ENCODE measurements around the gene KIF1A.
"Not testable (repeated sequence)": the region's sequence is repeated elsewhere in the genome, so short reads cannot be mapped to it uniquely, and the experiment has no call there.

Gene KIF1A

DNA sequence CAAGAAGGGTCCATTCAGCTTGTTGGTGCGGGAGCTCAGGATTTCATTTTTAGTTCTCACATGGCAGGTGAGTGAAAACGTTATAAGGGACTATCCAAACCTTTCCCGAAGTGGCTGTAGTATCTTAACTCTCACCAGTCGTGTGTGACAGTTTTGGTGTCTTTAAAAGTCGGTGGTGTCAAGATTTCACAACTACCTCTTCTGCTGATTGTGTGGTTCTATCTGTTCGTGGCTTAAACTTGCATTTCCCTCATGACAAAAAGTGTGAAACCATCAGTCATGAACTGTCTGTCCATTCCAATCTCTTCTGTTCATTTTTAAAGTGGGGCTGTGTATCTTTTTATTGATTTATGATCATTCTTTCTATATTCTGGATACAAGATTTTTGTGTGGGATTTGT is 133.6 kb downstream of the KIF1A start:
- TF ChIP-seq GABPA (IDR thresholded peaks at IDR 0.05; ENCODE audit: low read depth) (no peak), POLR2AphosphoS5 (IDR thresholded peaks at IDR 0.05; ENCODE audit: low read depth) (no peak), CTCF (IDR thresholded peaks at IDR 0.05; ENCODE audit: insufficient read depth, low read length) (no peak), REST (IDR thresholded peaks at IDR 0.05; ENCODE audit: insufficient replicate concordance, low read depth) (no peak), SPI1 (IDR thresholded peaks at IDR 0.05; ENCODE audit: borderline replicate concordance, low read depth) (no peak)
- no peak overlapping the region for H3K4me3 ChIP-seq (replicated peaks; ENCODE audit: insufficient read depth, low read length)
- no peaks in the 10 kb centered on the region for H3K27me3 ChIP-seq (ENCODE audit: insufficient read depth, poor library complexity, severe bottlenecking)
- peak in 1 of 2 experiments; percentile 12 for DNase-seq (ENCODE audit: low read depth in 1 of 2, low spot score in 1 of 2)
- no peak overlapping the region for H3K27ac ChIP-seq (replicated peaks)

DNA sequence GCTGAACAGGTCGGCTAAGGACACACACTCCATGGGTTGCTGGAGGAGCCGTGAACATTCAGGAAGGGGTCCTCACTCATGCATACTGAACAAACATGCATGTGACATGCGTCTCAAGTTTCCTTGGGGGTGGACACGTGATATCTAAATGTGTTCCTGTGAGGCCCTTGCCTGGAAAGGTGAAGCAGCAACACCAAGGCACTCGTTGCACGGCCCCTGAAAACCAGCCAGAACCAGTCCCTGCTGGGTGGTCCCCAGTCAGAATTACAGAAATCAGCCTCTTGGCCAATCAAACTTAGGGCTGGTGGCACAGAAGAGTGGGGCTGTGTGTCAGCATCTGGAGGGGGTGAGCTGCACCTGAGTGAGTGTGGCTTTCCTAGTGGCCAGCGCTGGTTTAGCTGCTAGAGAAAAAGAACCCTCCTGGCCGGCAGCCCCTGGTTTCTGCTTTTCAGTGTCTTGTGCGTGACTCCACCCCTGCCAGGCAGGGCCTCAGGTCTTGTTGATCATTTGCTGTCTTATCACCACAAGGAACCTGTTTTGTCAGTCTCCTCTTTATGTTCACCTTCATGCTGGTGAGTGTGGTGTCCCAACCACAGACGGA is 134.1 kb downstream of the KIF1A start:
- H3K27me3 ChIP-seq (ENCODE audit: insufficient read depth, poor library complexity, severe bottlenecking) = no peaks in the 10 kb centered on the region
- TF ChIP-seq POLR2AphosphoS5 (IDR thresholded peaks at IDR 0.05; ENCODE audit: low read depth) (no peak), REST (IDR thresholded peaks at IDR 0.05; ENCODE audit: insufficient replicate concordance, low read depth) (no peak), SPI1 (IDR thresholded peaks at IDR 0.05; ENCODE audit: borderline replicate concordance, low read depth) (no peak), GABPA (IDR thresholded peaks at IDR 0.05; ENCODE audit: low read depth) (no peak), CTCF (IDR thresholded peaks at IDR 0.05; ENCODE audit: insufficient read depth, low read length) (no peak)
- peak in 1 of 2 experiments; percentile 39 for DNase-seq (ENCODE audit: low read depth in 1 of 2, low spot score in 1 of 2)
- H3K27ac ChIP-seq (replicated peaks) = no peak overlapping the region
- H3K4me3 ChIP-seq (replicated peaks; ENCODE audit: insufficient read depth, low read length) = no peak overlapping the region

DNA sequence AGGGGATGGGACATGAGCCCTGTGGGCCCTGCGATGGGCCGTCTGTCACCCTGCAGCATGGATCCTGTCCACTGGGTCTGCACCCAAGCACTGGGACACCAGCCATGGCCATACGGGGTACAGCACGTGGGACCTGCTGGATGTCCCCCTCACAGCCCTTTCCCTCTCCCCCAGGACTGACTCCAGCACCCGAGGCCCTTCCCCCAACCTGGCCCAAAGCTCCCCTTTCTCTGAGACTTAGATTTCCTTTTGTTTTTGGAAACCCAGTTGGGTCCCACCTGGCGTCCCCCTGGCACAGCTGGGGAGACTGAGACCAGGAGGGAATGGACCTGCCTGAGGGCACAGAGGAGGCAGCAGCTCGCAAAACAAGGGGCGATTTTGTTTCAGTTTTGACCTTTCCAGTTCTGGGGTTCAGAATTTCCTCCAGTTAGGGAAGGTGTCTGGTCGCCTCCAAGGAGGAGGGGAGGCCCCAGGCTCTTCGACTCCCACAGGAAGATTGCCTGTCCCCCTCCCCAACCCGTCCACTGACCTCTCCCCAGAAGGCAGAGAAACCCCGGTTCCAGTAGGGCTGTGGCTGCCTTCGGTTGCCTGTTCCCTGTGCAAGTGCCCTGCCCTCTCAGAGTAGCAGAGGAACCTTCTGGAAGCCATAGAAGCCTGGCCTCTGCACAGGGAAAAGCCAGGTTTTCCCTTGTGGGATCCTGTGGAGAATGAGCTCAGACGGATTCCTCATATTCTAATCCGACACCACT is 135.9 kb downstream of the KIF1A start:
- not testable (repeated sequence) for H3K27me3 ChIP-seq (ENCODE audit: insufficient read depth, poor library complexity, severe bottlenecking); H3K27ac ChIP-seq (replicated peaks); DNase-seq (ENCODE audit: low read depth in 1 of 2, low spot score in 1 of 2); H3K4me3 ChIP-seq (replicated peaks; ENCODE audit: insufficient read depth, low read length)

DNA sequence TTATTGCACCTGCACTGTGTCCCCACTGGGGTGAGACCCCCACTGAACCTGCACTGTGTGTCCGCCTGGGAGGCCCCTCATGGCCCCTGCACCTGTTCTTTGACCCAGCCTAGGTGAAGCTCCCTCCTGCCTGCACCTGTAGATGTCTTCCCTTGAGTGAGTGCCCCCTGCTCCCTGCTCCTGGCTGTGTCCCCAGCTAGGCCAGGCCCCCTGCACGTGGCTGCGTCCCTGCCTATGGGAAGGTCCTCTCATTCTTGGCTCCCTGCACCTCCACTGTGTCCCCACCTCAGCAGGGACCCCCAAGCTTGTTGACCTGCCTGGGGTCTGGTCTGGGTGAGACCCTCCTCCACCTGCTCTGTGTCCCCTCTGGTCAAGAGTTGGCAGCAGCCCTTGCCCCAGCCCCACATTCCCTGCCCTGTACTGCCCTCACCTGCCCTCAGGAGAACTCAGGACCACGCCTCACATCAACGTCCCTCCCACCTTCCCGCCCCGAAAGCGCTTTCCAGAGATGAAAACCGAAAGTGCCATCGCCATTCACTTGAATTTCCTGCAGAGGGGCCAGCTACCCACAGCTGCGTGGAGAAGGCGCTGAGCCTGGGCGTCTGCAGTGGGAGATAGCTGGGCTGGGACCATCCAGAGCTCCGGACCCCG is 136.6 kb downstream of the KIF1A start:
- not testable (repeated sequence) for H3K27me3 ChIP-seq (ENCODE audit: insufficient read depth, poor library complexity, severe bottlenecking); H3K4me3 ChIP-seq (replicated peaks; ENCODE audit: insufficient read depth, low read length); DNase-seq (ENCODE audit: low read depth in 1 of 2, low spot score in 1 of 2); H3K27ac ChIP-seq (replicated peaks)

DNA sequence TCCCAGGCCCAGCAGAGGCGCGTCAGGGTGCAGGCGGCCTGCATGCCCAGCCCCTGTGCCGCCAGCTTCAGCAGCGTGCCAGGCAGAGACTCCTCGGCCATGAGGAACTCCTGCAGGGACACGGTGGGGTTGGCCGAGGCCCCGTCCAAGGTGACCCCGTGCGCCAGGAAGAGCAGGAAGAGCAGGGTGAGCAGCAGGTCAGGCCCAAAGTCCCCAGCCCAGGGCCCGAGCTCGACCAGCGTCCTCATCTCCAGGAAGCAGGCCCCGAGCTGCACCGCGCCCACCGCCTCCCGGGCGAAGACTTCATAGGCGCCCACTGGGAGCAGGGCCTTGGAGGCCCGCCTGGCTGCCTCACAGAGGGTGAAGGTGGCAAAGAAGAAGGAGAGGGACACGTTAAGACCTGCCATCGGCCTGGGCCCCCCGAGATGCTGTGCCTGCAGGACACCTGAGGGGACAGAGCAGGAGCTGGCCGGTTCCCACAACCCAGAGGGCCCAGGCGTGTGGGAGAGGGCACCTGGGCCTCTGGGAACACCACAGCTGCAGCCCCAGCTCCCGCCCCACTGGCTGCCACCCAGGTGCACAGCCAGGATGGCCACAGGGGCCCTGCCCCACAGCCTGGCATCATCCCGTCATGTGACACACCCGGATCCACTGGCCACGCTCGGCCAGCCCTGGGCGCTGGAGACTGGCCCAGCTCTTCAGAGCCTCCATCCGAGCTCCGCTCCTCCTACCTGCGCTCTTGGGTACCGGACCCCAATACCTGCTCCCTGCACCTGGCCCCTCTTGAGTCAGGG is 137.4 kb downstream of the KIF1A start, which contains the start of gene AQP12B:
Gene AQP12B (minus strand): TSS at position 455 of the 794 bp plus-strand sequence. CDS start 48 bp downstream, at position 407.
- H3K27ac ChIP-seq (replicated peaks); H3K4me3 ChIP-seq (replicated peaks; ENCODE audit: insufficient read depth, low read length); DNase-seq (ENCODE audit: low read depth in 1 of 2, low spot score in 1 of 2); H3K27me3 ChIP-seq (ENCODE audit: insufficient read depth, poor library complexity, severe bottlenecking): not testable (repeated sequence)

DNA sequence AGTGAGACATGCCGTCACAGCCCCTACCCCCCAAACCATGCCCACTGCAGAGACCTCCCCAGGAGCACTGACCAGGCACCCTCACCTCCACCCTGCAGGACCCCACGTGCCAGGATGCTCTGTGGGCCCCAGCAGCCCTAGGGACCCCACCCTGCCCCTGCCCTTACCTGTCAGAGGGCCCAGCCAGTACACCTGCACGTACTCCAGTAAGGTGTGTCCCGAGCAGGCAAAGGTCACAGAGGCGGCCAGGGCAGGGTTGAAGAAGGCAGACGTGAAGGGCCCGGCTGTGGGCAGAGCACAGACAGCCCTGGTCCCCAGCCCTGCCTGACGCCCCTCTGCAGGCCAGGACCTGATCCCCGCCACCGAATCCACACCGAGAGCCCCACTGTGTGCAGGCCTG is 139.8 kb downstream of the KIF1A start:
- DNase-seq (ENCODE audit: low read depth in 1 of 2, low spot score in 1 of 2); H3K27ac ChIP-seq (replicated peaks); H3K4me3 ChIP-seq (replicated peaks; ENCODE audit: insufficient read depth, low read length); H3K27me3 ChIP-seq (ENCODE audit: insufficient read depth, poor library complexity, severe bottlenecking): not testable (repeated sequence)

GRCh38 chr2:240678909-240679308 is 141.1 kb downstream of the KIF1A start:
- not testable (repeated sequence) for H3K4me3 ChIP-seq (replicated peaks; ENCODE audit: insufficient read depth, low read length); H3K27me3 ChIP-seq (ENCODE audit: insufficient read depth, poor library complexity, severe bottlenecking); H3K27ac ChIP-seq (replicated peaks)

More at GRCh38 chr2:240678909-240679308, 141.1 kb downstream of the KIF1A start:
- not testable (repeated sequence) for DNase-seq (ENCODE audit: low read depth in 1 of 2, low spot score in 1 of 2)

Data from HL-60 (cell line).